ENCODE data around the gene ANAPC4. TPM values are rescaled to one million over a fixed set of nuclear protein-coding genes. Genes with fewer than 3 reads are reported as not detected.

The ANAPC4 gene
- total and polyA plus RNA-seq, 2 of the 8 experiments (the other 6 are each of a cell fraction or from before 2014, with no cell fraction given): 8.7 to 31.6 TPM

DNA sequence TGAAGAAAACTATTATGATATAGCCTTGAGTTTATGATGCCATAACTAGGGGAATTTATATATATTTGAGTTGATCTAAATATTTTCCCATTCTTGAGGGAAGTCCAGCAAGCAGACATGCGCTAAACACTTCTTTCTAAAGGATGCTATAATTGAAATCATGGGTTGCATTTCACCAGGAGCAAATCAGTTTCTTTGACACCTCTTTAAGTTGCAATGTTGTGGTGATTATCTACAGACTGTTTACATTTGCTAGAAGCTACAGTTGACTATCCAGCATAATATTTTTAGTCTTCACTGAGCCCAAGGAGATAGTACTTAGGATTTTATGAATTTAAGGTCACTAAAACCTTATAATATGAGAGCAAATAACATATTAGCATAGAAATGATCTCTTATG is 43.9 kb downstream of the ANAPC4 start:
- H4K20me1 ChIP-seq (replicated peaks in 1 of 2; ENCODE audit: control insufficient read depth in 1 of 2, insufficient read depth in 2 of 2, low read length in 2 of 2): no peaks in the 10 kb centered on the region
- H3K9ac ChIP-seq (replicated peaks in 1 of 4; ENCODE audit: extremely low read depth in 1 of 4, low read depth in 3 of 4, low read length in 3 of 4): no peak overlapping the region
- no peaks in the 10 kb centered on the region for H3K9me3 ChIP-seq (ENCODE audit: insufficient read depth in 2 of 2, low read depth in 1 of 2, low read length in 1 of 2)
- no peak for FAIRE-seq
- no peak overlapping the region for H4K5ac ChIP-seq (ENCODE audit: insufficient read length, low read depth, low read length)
- no peak overlapping the region for H3K4me2 ChIP-seq (ENCODE audit: insufficient read depth in 1 of 2, low read depth in 2 of 2, low read length in 2 of 2)
- ChIA-PET CTCF (ENCODE audit: partially characterized antibody) (interaction anchor here (0.6 kb wide), 1 partner anchor 28 kb away, joined by 3 read pairs; no protein-coding TSS in a partner anchor), POLR2A (ENCODE audit: partially characterized antibody) (no interaction called here)
- no peaks in the 10 kb centered on the region for H3K4me1 ChIP-seq (replicated peaks in 1 of 4; ENCODE audit: control insufficient read depth in 3 of 4, insufficient read depth in 4 of 4, low read length in 3 of 4)
- no peak overlapping the region for H2BK12ac ChIP-seq (ENCODE audit: low read depth, low read length)
- no peak for DNase-seq (ENCODE audit: low read depth in 1 of 2, low spot score in 2 of 2)
- no peak overlapping the region for H3K27ac ChIP-seq (ENCODE audit: low read depth, low read length)
- no peaks in the 10 kb centered on the region for H3K23me2 ChIP-seq (ENCODE audit: low read depth, low read length)
- no peak overlapping the region for H3K23ac ChIP-seq (ENCODE audit: insufficient read length)
- TF ChIP-seq YY1 (IDR thresholded peaks at IDR 0.05; ENCODE audit: low read depth, low read length) (no peak), ASH2L (IDR thresholded peaks at IDR 0.05; ENCODE audit: low read length) (no peak), NRF1 (IDR thresholded peaks at IDR 0.05; ENCODE audit: low read depth, low read length) (no peak), EGR1 (IDR thresholded peaks at IDR 0.05; ENCODE audit: borderline replicate concordance, low read depth, low read length) (no peak), RXRA (IDR thresholded peaks at IDR 0.05; ENCODE audit: insufficient read depth, low read depth, low read length) (no peak), SAP30 (IDR thresholded peaks at IDR 0.05; ENCODE audit: insufficient read depth, insufficient replicate concordance, low read length) (no peak), CBX5 (IDR thresholded peaks at IDR 0.05; ENCODE audit: low read depth, low read length) (no peak), TBP (IDR thresholded peaks at IDR 0.05; ENCODE audit: low read depth, low read length) (no peak)
- TF ChIP-seq, protein P1, sequence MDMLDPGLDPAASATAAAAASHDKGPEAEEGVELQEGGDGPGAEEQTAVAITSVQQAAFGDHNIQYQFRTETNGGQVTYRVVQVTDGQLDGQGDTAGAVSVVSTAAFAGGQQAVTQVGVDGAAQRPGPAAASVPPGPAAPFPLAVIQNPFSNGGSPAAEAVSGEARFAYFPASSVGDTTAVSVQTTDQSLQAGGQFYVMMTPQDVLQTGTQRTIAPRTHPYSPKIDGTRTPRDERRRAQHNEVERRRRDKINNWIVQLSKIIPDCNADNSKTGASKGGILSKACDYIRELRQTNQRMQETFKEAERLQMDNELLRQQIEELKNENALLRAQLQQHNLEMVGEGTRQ (IDR thresholded peaks at IDR 0.05; ENCODE audit: low read length): no peak
- no peak overlapping the region for H2AK5ac ChIP-seq (ENCODE audit: low read depth, low read length)
- peaks cover 3 to 25% (median 7%) of the 10 kb centered on the region in 4 experiments; a peak in 6 of 8 replicates for H3K36me3 ChIP-seq (ENCODE audit: control insufficient read depth in 2 of 4, insufficient read depth in 4 of 4, low read length in 3 of 4)
- H3K79me1 ChIP-seq (ENCODE audit: low read depth, low read length): no peaks in the 10 kb centered on the region
- H2AFZ ChIP-seq (ENCODE audit: low read length): no peak overlapping the region
- no peak overlapping the region for H3K14ac ChIP-seq (ENCODE audit: insufficient read length)
- H2BK120ac ChIP-seq (replicated peaks; ENCODE audit: low read depth, low read length): no peak overlapping the region
- H3K4me3 ChIP-seq (ENCODE audit: extremely low read depth in 1 of 4, insufficient read depth in 2 of 4, low read depth in 3 of 4, low read length in 4 of 4): no peak overlapping the region
- no peak overlapping the region for H4K91ac ChIP-seq (replicated peaks; ENCODE audit: insufficient read length, low read length)
- peaks cover 0 to 1% (median 0%) of the 10 kb centered on the region in 4 experiments; a peak in 1 of 7 replicates for H3K27me3 ChIP-seq (replicated peaks in 1 of 4; ENCODE audit: control insufficient read depth in 3 of 4, extremely low read depth in 1 of 4, insufficient read depth in 3 of 4, low read length in 3 of 4)
- no peak overlapping the region for H2BK20ac ChIP-seq (ENCODE audit: low read length)
- no peak overlapping the region for H3K4ac ChIP-seq (replicated peaks; ENCODE audit: insufficient read length, low read depth, low read length)
- H2BK15ac ChIP-seq (ENCODE audit: low read length): no peak overlapping the region
- no peak overlapping the region for H2BK5ac ChIP-seq (ENCODE audit: low read depth, low read length)
- 92% methylated on average over 1 of the region's 1 CpG; no CpG with 5 or more reads in 1 of the 2 experiments for WGBS, 2 experiments (ENCODE audit: extremely low coverage in 1 of 2, insufficient coverage in 1 of 2, insufficient read length in 1 of 2, insufficient replicate concordance in 2 of 2, low coverage in 1 of 2, low lambda C conversion rate in 2 of 2, missing lambda C conversion rate in 1 of 2)
- H3K18ac ChIP-seq (ENCODE audit: extremely low read depth, low read length): no peak overlapping the region
- H4K8ac ChIP-seq (ENCODE audit: extremely low read depth, insufficient read depth, low read length): no peak overlapping the region
- H3K79me2 ChIP-seq (ENCODE audit: control insufficient read depth in 1 of 2, insufficient read depth in 2 of 2, low read length in 2 of 2): no peaks in the 10 kb centered on the region
- H3K56ac ChIP-seq (replicated peaks; ENCODE audit: insufficient read length, low read depth, low read length): no peak overlapping the region

Data from H1 (cell line).